C4-2B (cell line): ENCODE results near the gene CENPU.

ENCODE experiments used
- H3K27ac ChIP-seq: fragments of 450-650 bp; 2 replicates; pipeline ENCODE4 v1.5.1; 2017
- ZFX ChIP-seq: fragments of 450-650 bp; IDR thresholded peaks from 2 replicates; pipeline ENCODE4 v1.6.1; 2017
- TF ChIP-seq, protein P1 (sequence below): fragments of 450-650 bp; conservative IDR thresholded peaks from 2 replicates; pipeline ENCODE4 v1.5.1; 2017; ENCODE audit warnings: mild to moderate bottlenecking

The CENPU gene

DNA sequence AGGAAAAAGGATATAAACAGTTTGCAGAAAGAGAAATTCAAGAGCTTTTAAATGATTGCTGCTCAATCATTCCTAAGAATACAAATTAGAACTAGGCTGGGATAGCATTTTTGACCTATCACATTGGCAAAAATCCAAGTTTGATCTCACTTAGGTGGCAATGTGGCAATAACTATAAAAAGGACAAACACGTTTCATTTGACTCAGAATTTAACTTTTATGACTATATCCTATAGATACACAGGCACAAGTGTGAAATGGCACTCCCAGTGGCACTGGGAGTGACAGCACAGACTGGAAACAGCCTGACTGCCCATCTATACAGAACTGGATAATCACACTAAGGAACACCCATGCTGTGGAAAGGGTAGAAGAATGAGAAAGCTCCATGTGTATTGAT lies 11.1 kb downstream of the CENPU start:
- no peak overlapping the region for H3K27ac ChIP-seq
- TF ChIP-seq, protein P1, sequence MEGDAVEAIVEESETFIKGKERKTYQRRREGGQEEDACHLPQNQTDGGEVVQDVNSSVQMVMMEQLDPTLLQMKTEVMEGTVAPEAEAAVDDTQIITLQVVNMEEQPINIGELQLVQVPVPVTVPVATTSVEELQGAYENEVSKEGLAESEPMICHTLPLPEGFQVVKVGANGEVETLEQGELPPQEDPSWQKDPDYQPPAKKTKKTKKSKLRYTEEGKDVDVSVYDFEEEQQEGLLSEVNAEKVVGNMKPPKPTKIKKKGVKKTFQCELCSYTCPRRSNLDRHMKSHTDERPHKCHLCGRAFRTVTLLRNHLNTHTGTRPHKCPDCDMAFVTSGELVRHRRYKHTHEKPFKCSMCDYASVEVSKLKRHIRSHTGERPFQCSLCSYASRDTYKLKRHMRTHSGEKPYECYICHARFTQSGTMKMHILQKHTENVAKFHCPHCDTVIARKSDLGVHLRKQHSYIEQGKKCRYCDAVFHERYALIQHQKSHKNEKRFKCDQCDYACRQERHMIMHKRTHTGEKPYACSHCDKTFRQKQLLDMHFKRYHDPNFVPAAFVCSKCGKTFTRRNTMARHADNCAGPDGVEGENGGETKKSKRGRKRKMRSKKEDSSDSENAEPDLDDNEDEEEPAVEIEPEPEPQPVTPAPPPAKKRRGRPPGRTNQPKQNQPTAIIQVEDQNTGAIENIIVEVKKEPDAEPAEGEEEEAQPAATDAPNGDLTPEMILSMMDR, result peak; percentile 32; the same call in 1 of the 2 replicates
- no peak for TF ChIP-seq ZFX

DNA sequence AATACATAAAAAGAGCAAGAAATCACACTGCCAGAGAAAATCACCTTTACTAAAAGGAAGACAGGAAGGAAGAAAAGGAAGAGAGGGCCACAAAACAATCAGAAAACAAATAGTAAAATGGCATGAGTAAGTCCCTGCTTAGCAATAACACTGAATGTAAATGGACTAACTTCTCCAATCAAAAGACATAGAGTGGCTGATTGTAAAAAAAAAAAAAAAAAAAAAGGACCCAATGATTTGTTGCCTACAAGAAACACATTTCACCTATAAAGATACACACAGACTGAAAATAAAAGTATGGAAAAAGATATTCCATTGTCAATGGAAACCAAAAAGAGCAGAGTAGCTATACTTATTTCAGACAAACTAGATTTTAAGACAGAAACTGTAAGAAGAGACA lies 12.6 kb downstream of the CENPU start:
- TF ChIP-seq ZFX, result no peak
- TF ChIP-seq, protein P1, result no peak
- no peak overlapping the region for H3K27ac ChIP-seq

DNA sequence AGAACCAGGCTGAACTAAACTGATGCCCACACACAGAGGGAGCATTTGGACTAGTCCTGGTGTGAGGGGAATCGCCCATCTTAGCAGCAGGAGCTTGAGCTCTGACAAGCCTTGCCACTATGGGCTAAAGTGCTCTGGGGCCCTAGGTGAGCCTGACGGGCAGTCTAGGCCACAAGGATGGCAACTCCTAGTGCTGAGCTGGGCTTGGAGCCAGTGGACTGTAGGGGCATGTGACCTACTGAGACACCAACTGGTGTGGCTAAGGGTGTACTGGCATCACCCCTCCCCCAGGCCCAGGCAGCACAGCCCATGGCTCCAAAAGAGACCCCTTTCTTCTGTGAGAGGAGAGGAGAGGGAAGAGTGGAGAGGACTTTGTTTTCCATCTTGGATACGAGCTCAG lies 14.5 kb downstream of the CENPU start:
- TF ChIP-seq ZFX, result no peak
- TF ChIP-seq, protein P1, result no peak
- no peak overlapping the region for H3K27ac ChIP-seq

DNA sequence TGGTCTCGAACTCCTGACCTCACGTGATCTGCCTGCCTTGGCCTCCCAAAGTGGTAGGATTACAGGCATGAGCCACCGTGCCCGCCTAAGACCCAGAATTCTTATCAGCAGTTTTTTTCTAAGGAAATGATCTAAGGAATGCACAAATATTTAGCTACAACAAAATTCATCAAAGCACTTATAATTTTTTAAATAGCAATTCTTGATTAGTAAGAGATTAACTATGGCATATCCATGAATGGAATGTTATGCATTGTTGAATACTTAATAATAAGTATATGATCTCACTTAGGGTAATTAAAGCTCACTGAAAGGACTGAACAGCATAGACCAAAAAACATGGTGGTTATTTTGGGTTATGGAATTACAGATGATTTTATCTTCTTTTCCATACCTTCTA lies 18.4 kb downstream of the CENPU start:
- TF ChIP-seq ZFX, result no peak
- TF ChIP-seq, protein P1, result no peak
- no peak overlapping the region for H3K27ac ChIP-seq

DNA sequence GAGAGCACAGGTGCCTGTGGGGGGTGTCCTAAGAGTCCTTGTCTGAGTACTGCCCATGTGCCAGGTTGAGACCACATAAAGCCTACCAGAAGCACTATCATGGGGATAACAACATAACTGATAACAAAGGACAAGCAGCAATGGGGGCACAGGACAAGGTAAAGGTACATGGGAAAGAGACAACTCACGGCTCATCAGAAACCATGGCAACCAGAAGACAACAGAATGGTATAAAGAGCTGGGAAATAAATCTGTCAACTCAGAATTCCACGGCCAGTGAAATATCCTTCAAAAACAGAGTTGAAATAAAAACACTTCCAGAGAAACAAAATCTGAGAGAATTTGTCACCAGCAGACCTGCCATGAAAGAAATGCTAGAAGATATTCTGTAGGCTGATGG lies 20.0 kb downstream of the CENPU start:
- no peak overlapping the region for H3K27ac ChIP-seq
- TF ChIP-seq, protein P1, result no peak
- TF ChIP-seq ZFX, result no peak

DNA sequence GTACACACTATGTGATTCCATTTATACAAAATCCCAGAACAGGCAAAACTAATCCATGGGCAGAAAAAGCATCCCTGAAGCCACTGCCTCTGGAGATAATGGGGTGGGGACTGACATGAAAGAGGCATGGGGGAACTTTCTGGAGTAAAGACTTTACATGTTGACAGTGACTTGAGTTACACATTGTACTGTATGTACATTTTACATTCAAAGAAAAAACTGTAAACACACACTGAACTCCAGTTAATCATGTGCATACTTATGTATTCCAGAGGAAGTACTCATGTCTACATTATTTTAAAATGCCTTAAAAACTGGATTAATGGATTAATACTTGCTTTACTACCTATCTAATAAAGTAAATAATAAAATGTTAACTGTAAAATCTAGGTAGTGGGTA lies 21.6 kb downstream of the CENPU start:
- TF ChIP-seq ZFX, result no peak
- H3K27ac ChIP-seq, result no peak overlapping the region

DNA sequence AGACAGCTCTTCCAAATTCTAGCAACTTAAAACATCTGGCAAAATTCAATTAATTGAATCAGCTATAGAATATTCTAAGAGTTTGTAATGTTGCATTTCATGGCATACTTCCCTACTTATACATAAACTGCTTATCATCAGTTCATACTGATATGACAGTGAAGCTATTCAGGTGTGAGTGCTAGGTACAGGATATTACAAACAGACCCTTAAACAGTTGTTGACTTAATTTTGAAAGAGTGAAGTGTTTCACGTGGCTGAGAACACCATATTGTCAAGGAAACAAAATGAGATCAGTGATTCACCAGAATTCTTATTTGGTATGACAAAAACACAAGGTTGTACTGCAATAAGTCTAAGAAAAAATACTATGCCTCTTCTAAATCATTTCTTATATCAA lies 27.4 kb downstream of the CENPU start:
- TF ChIP-seq ZFX, result no peak
- TF ChIP-seq, protein P1, result no peak
- no peak overlapping the region for H3K27ac ChIP-seq

DNA sequence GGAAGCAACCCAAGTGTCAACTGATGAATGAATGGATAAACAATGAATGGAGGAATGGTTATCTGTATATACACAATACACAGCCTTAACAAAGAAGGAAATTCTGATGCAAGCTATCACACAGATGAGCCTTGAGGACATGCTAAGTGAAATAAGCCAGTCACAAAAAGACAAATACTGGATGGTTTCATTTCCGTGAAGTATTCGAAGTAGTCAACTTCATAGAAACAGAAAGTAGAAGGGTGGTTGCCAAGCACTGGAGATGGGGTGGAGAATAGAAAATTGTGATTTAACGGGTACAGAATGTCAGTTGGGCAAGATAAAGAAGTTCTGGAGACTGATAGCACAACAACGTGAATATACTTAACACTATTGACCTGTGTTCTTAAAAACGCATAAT lies 28.2 kb downstream of the CENPU start:
- H3K27ac ChIP-seq, result no peak overlapping the region
- TF ChIP-seq ZFX, result no peak
- TF ChIP-seq, protein P1, result no peak
